ENCODE data around the gene S100A16.
A peak's percentile ranks its signal among the peaks of the same experiment; 100 is the strongest.
"Not testable (repeated sequence)": the region's sequence is repeated elsewhere in the genome, so short reads cannot be mapped to it uniquely, and the experiment has no call there.

S100A16 gene

GRCh38 chr1:153563991-153564390 lies 48.9 kb downstream of the S100A16 start:
- H3K36me3 ChIP-seq (ENCODE audit: control insufficient read depth, insufficient read depth, low read length), result no peaks in the 10 kb centered on the region
- no peaks in the 10 kb centered on the region for H3K79me2 ChIP-seq (ENCODE audit: control insufficient read depth, insufficient read depth, low read length)
- no peak overlapping the region for H2BK120ac ChIP-seq (ENCODE audit: low read depth, low read length)
- H4K5ac ChIP-seq (ENCODE audit: low read length), result no peak overlapping the region
- H2BK15ac ChIP-seq (replicated peaks; ENCODE audit: low read depth), result no peak overlapping the region
- WGBS (ENCODE audit: extremely low coverage, insufficient coverage, low lambda C conversion rate), result no CpG with 5 or more reads among the region's 7 CpGs
- H3K56ac ChIP-seq (ENCODE audit: low read length), result peak overlapping the region; percentile 34
- H2BK5ac ChIP-seq (ENCODE audit: low read length), result no peak overlapping the region
- no peak overlapping the region for H3K4me2 ChIP-seq (ENCODE audit: low read length)
- no peak for DNase-seq
- no peak overlapping the region for H3K18ac ChIP-seq (ENCODE audit: low read length)
- H3K23ac ChIP-seq (ENCODE audit: low read length), result no peak overlapping the region
- no peak overlapping the region for H3K9ac ChIP-seq (ENCODE audit: low read length)
- no peak overlapping the region for H3K4me3 ChIP-seq (ENCODE audit: low read length)
- no peak overlapping the region for H3K27ac ChIP-seq (ENCODE audit: low read depth, low read length)
- no peaks in the 10 kb centered on the region for H3K27me3 ChIP-seq (ENCODE audit: insufficient read depth, low read length, poor library complexity)
- H3K4me1 ChIP-seq (ENCODE audit: control insufficient read depth, low read depth, low read length), result peaks cover 10% of the 10 kb centered on the region
- H3K4ac ChIP-seq (ENCODE audit: low read depth, low read length), result no peak overlapping the region
- no peak overlapping the region for H2AK5ac ChIP-seq (ENCODE audit: low read length)
- H4K8ac ChIP-seq (ENCODE audit: low read depth, low read length), result no peak overlapping the region
- no peaks in the 10 kb centered on the region for H3K79me1 ChIP-seq (ENCODE audit: low read length)

- no peak overlapping the region for H3K56ac ChIP-seq (ENCODE audit: low read length)
- no peak overlapping the region for H3K4ac ChIP-seq (ENCODE audit: low read depth, low read length)
- H3K4me1 ChIP-seq (ENCODE audit: control insufficient read depth, low read depth, low read length), result peaks cover 10% of the 10 kb centered on the region
- no peak overlapping the region for H3K23ac ChIP-seq (ENCODE audit: low read length)
- H2BK120ac ChIP-seq (ENCODE audit: low read depth, low read length), result no peak overlapping the region
- no peaks in the 10 kb centered on the region for H3K79me1 ChIP-seq (ENCODE audit: low read length)
- H2BK15ac ChIP-seq (replicated peaks; ENCODE audit: low read depth), result no peak overlapping the region
- no peak overlapping the region for H2BK5ac ChIP-seq (ENCODE audit: low read length)
- H4K8ac ChIP-seq (ENCODE audit: low read depth, low read length), result no peak overlapping the region
- no peak overlapping the region for H4K5ac ChIP-seq (ENCODE audit: low read length)
- no peaks in the 10 kb centered on the region for H3K36me3 ChIP-seq (ENCODE audit: control insufficient read depth, insufficient read depth, low read length)
- H3K27me3 ChIP-seq (ENCODE audit: insufficient read depth, low read length, poor library complexity), result no peaks in the 10 kb centered on the region
- H3K18ac ChIP-seq (ENCODE audit: low read length), result no peak overlapping the region
- no peak for DNase-seq
- no CpG with 5 or more reads among the region's 6 CpGs for WGBS (ENCODE audit: extremely low coverage, insufficient coverage, low lambda C conversion rate)
- H3K4me2 ChIP-seq (ENCODE audit: low read length), result no peak overlapping the region
- H2AK5ac ChIP-seq (ENCODE audit: low read length), result no peak overlapping the region
- H3K27ac ChIP-seq (ENCODE audit: low read depth, low read length), result no peak overlapping the region
- no peak overlapping the region for H3K4me3 ChIP-seq (ENCODE audit: low read length)
- H3K79me2 ChIP-seq (ENCODE audit: control insufficient read depth, insufficient read depth, low read length), result no peaks in the 10 kb centered on the region
- H3K9ac ChIP-seq (ENCODE audit: low read length), result no peak overlapping the region
Measured at GRCh38 chr1:153563483-153563901, 49.4 kb downstream of the S100A16 start.

GRCh38 chr1:153562021-153562420 lies 50.9 kb downstream of the S100A16 start:
- H3K18ac ChIP-seq (ENCODE audit: low read length); H3K79me1 ChIP-seq (ENCODE audit: low read length); DNase-seq; H4K5ac ChIP-seq (ENCODE audit: low read length); H3K4ac ChIP-seq (ENCODE audit: low read depth, low read length); H3K4me3 ChIP-seq (ENCODE audit: low read length); H2BK5ac ChIP-seq (ENCODE audit: low read length); H3K36me3 ChIP-seq (ENCODE audit: control insufficient read depth, insufficient read depth, low read length); H2BK120ac ChIP-seq (ENCODE audit: low read depth, low read length); H3K27me3 ChIP-seq (ENCODE audit: insufficient read depth, low read length, poor library complexity); H3K4me1 ChIP-seq (ENCODE audit: control insufficient read depth, low read depth, low read length); H3K4me2 ChIP-seq (ENCODE audit: low read length); H2BK15ac ChIP-seq (replicated peaks; ENCODE audit: low read depth); H4K8ac ChIP-seq (ENCODE audit: low read depth, low read length); H3K9ac ChIP-seq (ENCODE audit: low read length); H3K27ac ChIP-seq (ENCODE audit: low read depth, low read length); H3K79me2 ChIP-seq (ENCODE audit: control insufficient read depth, insufficient read depth, low read length); H2AK5ac ChIP-seq (ENCODE audit: low read length); H3K56ac ChIP-seq (ENCODE audit: low read length); H3K23ac ChIP-seq (ENCODE audit: low read length): not testable (repeated sequence)
- no CpG with 5 or more reads among the region's 3 CpGs for WGBS (ENCODE audit: extremely low coverage, insufficient coverage, low lambda C conversion rate)

DNA sequence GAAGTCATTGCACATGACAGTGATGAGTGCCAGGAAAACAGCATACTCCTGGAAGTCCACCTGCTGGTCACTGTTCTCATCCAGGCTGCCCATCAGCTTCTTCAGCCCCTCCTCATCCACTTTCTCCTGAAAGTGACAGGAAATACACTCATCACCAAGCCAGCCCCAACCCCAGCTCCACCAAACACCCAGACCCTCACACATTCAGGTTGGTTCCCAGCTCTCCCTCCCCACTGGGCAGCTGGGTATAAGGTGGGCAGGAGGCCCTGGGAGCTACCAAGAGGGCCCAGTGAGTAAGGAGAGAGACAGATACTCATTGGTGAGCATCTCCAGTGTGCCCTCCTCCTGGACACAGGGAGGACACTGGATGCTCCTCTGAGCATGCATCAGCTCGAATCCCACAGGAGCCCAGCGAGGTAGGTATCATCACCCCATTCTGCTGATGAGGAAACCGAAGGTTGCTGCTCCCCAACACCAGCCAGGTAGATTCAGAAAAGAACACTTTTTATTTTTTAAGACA lies 51.4 kb downstream of the S100A16 start:
- H3K4me1 ChIP-seq (ENCODE audit: control insufficient read depth, low read depth, low read length), result peaks cover 2% of the 10 kb centered on the region
- H3K9ac ChIP-seq (ENCODE audit: low read length), result no peak overlapping the region
- H3K4ac ChIP-seq (ENCODE audit: low read depth, low read length), result no peak overlapping the region
- H3K4me3 ChIP-seq (ENCODE audit: low read length), result no peak overlapping the region
- H2BK5ac ChIP-seq (ENCODE audit: low read length), result no peak overlapping the region
- H3K79me1 ChIP-seq (ENCODE audit: low read length), result no peaks in the 10 kb centered on the region
- H3K79me2 ChIP-seq (ENCODE audit: control insufficient read depth, insufficient read depth, low read length), result no peaks in the 10 kb centered on the region
- H3K56ac ChIP-seq (ENCODE audit: low read length), result no peak overlapping the region
- H3K4me2 ChIP-seq (ENCODE audit: low read length), result no peak overlapping the region
- H2BK15ac ChIP-seq (replicated peaks; ENCODE audit: low read depth), result no peak overlapping the region
- no peaks in the 10 kb centered on the region for H3K36me3 ChIP-seq (ENCODE audit: control insufficient read depth, insufficient read depth, low read length)
- WGBS (ENCODE audit: extremely low coverage, insufficient coverage, low lambda C conversion rate), result no CpG with 5 or more reads among the region's 3 CpGs
- H3K23ac ChIP-seq (ENCODE audit: low read length), result no peak overlapping the region
- no peak overlapping the region for H4K8ac ChIP-seq (ENCODE audit: low read depth, low read length)
- H3K27ac ChIP-seq (ENCODE audit: low read depth, low read length), result no peak overlapping the region
- H2BK120ac ChIP-seq (ENCODE audit: low read depth, low read length), result no peak overlapping the region
- no peaks in the 10 kb centered on the region for H3K27me3 ChIP-seq (ENCODE audit: insufficient read depth, low read length, poor library complexity)
- H3K18ac ChIP-seq (ENCODE audit: low read length), result no peak overlapping the region
- H2AK5ac ChIP-seq (ENCODE audit: low read length), result no peak overlapping the region
- DNase-seq, result no peak
- no peak overlapping the region for H4K5ac ChIP-seq (ENCODE audit: low read length)

DNA sequence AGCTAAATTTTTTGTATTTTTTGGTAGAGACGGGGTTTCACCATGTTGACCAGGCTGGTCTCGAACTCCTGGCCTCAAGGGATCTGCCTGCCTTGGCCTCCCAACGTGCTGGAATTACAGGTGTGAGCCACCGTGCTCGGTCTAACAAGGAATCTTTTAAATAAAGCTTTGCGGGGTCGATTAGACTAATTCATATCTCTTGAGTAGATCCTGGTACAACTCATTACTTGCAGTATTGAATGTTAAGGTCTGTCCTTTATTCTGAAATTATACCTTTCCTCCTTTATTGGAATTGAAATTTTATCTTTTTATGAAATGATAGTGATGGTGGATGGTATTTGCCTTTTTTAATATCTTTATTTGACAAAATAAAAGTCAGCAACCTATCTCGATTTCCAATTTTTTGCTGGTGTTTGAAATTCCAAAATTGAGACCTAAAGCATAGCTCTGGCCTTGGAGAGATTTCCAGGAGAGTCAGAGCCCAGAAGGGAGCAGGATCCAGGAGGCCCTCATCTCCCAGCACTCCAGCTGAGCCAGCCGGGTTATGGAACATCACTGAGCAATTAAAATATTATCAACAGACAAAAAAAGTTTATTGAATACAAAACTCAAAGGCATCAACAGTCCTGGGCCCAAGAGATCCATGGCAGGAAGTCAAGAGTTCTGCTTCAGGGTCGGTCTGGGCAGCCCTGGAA lies 52.0 kb downstream of the S100A16 start:
- Histone ChIP-seq H3K23ac (ENCODE audit: low read length) (no peak overlapping the region), H3K9ac (ENCODE audit: low read length) (no peak overlapping the region), H3K79me2 (ENCODE audit: control insufficient read depth, insufficient read depth, low read length) (no peaks in the 10 kb centered on the region), H3K4me3 (ENCODE audit: low read length) (no peak overlapping the region), H2AK5ac (ENCODE audit: low read length) (no peak overlapping the region), H4K5ac (ENCODE audit: low read length) (no peak overlapping the region), H3K4ac (ENCODE audit: low read depth, low read length) (no peak overlapping the region), H3K27me3 (ENCODE audit: insufficient read depth, low read length, poor library complexity) (no peaks in the 10 kb centered on the region), H2BK15ac (replicated peaks; ENCODE audit: low read depth) (no peak overlapping the region), H3K18ac (ENCODE audit: low read length) (no peak overlapping the region), H3K27ac (ENCODE audit: low read depth, low read length) (no peak overlapping the region), H3K4me1 (ENCODE audit: control insufficient read depth, low read depth, low read length) (peaks cover 2% of the 10 kb centered on the region), H4K8ac (ENCODE audit: low read depth, low read length) (no peak overlapping the region), H3K4me2 (ENCODE audit: low read length) (no peak overlapping the region), H3K36me3 (ENCODE audit: control insufficient read depth, insufficient read depth, low read length) (no peaks in the 10 kb centered on the region), H3K56ac (ENCODE audit: low read length) (no peak overlapping the region), H2BK120ac (ENCODE audit: low read depth, low read length) (no peak overlapping the region), H3K79me1 (ENCODE audit: low read length) (no peaks in the 10 kb centered on the region), H2BK5ac (ENCODE audit: low read length) (no peak overlapping the region)
- no CpG with 5 or more reads among the region's 10 CpGs for WGBS (ENCODE audit: extremely low coverage, insufficient coverage, low lambda C conversion rate)
- no peak for DNase-seq

DNA sequence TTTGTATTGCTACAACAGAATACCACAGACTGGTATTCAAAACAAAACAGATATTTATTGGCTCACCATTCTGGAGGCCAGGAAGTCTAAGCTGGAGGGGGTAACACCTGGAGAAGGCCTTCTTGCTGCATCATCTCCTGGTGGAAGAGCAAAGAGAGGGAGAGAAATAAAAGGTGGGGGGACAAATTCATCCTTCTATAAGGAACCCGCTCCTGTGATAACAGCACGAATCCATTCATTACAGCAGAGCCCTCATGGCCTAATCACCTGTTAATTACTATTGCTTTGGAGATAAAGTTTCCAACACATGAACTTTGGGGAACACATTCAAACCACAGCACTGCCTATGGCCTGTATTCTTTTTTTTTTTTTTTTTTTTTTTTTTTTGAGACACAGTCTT lies 52.7 kb downstream of the S100A16 start:
- Histone ChIP-seq H3K4me1 (ENCODE audit: control insufficient read depth, low read depth, low read length) (no peaks in the 10 kb centered on the region), H3K4me2 (ENCODE audit: low read length) (no peak overlapping the region), H3K79me1 (ENCODE audit: low read length) (no peaks in the 10 kb centered on the region), H3K9ac (ENCODE audit: low read length) (no peak overlapping the region), H2BK5ac (ENCODE audit: low read length) (no peak overlapping the region), H2AK5ac (ENCODE audit: low read length) (no peak overlapping the region), H3K18ac (ENCODE audit: low read length) (no peak overlapping the region), H3K4me3 (ENCODE audit: low read length) (no peak overlapping the region), H2BK15ac (replicated peaks; ENCODE audit: low read depth) (no peak overlapping the region), H4K5ac (ENCODE audit: low read length) (no peak overlapping the region), H3K23ac (ENCODE audit: low read length) (no peak overlapping the region), H3K27ac (ENCODE audit: low read depth, low read length) (no peak overlapping the region), H3K79me2 (ENCODE audit: control insufficient read depth, insufficient read depth, low read length) (no peaks in the 10 kb centered on the region), H2BK120ac (ENCODE audit: low read depth, low read length) (no peak overlapping the region), H3K27me3 (ENCODE audit: insufficient read depth, low read length, poor library complexity) (no peaks in the 10 kb centered on the region), H4K8ac (ENCODE audit: low read depth, low read length) (no peak overlapping the region), H3K36me3 (ENCODE audit: control insufficient read depth, insufficient read depth, low read length) (no peaks in the 10 kb centered on the region), H3K4ac (ENCODE audit: low read depth, low read length) (no peak overlapping the region), H3K56ac (ENCODE audit: low read length) (no peak overlapping the region)
- DNase-seq, result no peak
- no CpG with 5 or more reads among the region's 2 CpGs for WGBS (ENCODE audit: extremely low coverage, insufficient coverage, low lambda C conversion rate)
